DND-41 (cell line): ENCODE measurements around the gene ZFYVE26.

Experiments used
- EZH2 ChIP-seq: IDR thresholded peaks from 3 replicates; pipeline ENCODE4 v1.6.1; 2012; ENCODE audit warnings: borderline replicate concordance, low read depth, mild to moderate bottlenecking, moderate library complexity, low read length, inconsistent platforms; ENCODE audit not compliant: severe bottlenecking
- TF ChIP-seq, protein P1 (sequence below): IDR thresholded peaks from 2 replicates; pipeline ENCODE4 v1.5.1; 2012; ENCODE audit warnings: borderline replicate concordance, low read length, moderate library complexity, mild to moderate bottlenecking; ENCODE audit not compliant: poor library complexity, severe bottlenecking; ENCODE audit errors: extremely low read depth

- TF ChIP-seq, protein P1, sequence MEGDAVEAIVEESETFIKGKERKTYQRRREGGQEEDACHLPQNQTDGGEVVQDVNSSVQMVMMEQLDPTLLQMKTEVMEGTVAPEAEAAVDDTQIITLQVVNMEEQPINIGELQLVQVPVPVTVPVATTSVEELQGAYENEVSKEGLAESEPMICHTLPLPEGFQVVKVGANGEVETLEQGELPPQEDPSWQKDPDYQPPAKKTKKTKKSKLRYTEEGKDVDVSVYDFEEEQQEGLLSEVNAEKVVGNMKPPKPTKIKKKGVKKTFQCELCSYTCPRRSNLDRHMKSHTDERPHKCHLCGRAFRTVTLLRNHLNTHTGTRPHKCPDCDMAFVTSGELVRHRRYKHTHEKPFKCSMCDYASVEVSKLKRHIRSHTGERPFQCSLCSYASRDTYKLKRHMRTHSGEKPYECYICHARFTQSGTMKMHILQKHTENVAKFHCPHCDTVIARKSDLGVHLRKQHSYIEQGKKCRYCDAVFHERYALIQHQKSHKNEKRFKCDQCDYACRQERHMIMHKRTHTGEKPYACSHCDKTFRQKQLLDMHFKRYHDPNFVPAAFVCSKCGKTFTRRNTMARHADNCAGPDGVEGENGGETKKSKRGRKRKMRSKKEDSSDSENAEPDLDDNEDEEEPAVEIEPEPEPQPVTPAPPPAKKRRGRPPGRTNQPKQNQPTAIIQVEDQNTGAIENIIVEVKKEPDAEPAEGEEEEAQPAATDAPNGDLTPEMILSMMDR = no peak
- TF ChIP-seq EZH2 = no peak
These were observed 89.0 kb downstream of the ZFYVE26 start for GRCh38 chr14:67727361-67727760.
